SK-N-SH treated with all-trans-retinoic acid at 6 μM for 48 hours (cell line): Measurements from ENCODE around the gene NEGR1.

Source experiments
- ARNTL ChIP-seq: fragments of 450-650 bp; formaldehyde crosslinking; IDR thresholded peaks from 2 replicates; pipeline ENCODE4 v1.5.0; 2020; ENCODE audit warnings: low read depth, mild to moderate bottlenecking, moderate library complexity, borderline replicate concordance
- CREB5 ChIP-seq: fragments of 250-450 bp; sonication (Bioruptor Pico); IDR thresholded peaks from 2 replicates; pipeline ENCODE4 v1.5.1; 2020; ENCODE audit warnings: low read depth, mild to moderate bottlenecking, moderate library complexity
- GLIS3 ChIP-seq: fragments of 250-450 bp; sonication (Bioruptor Pico); IDR thresholded peaks from 2 replicates; pipeline ENCODE4 v1.5.0; 2020; ENCODE audit warnings: mild to moderate bottlenecking, moderate library complexity
- OSR1 ChIP-seq: fragments of 250-450 bp; sonication (Bioruptor Pico); IDR thresholded peaks from 2 replicates; pipeline ENCODE4 v1.8.0; 2022; ENCODE audit warnings: moderate library complexity, mild to moderate bottlenecking, inconsistent platforms
- POU6F1 ChIP-seq: fragments of 250-450 bp; sonication (Bioruptor Pico); IDR thresholded peaks from 2 replicates; pipeline ENCODE4 v1.8.0; 2021; ENCODE audit warnings: low read depth, mild to moderate bottlenecking, moderate library complexity, borderline replicate concordance
- TOX ChIP-seq: fragments of 250-450 bp; sonication (Bioruptor Pico); IDR thresholded peaks from 2 replicates; pipeline ENCODE4 v1.8.0; 2021; ENCODE audit warnings: mild to moderate bottlenecking, moderate library complexity, borderline replicate concordance
- ZFP3 ChIP-seq: fragments of 250-450 bp; sonication (Bioruptor Pico); IDR thresholded peaks from 2 replicates; pipeline ENCODE4 v1.5.0; 2020; ENCODE audit warnings: mild to moderate bottlenecking, moderate library complexity
- ZFP30 ChIP-seq: fragments of 450-650 bp; formaldehyde crosslinking; IDR thresholded peaks from 2 replicates; pipeline ENCODE4 v1.5.0; 2022; ENCODE audit warnings: mild to moderate bottlenecking, moderate library complexity
- ZNF70 ChIP-seq: fragments of 450-650 bp; formaldehyde crosslinking; IDR thresholded peaks from 2 replicates; pipeline ENCODE4 v1.5.0; 2020; ENCODE audit warnings: mild to moderate bottlenecking, moderate library complexity
- TF ChIP-seq, protein P1 (sequence below): fragments of 250-450 bp; sonication (Bioruptor Pico); IDR thresholded peaks from 2 replicates; pipeline ENCODE4 v1.5.1; 2021; ENCODE audit warnings: mild to moderate bottlenecking, moderate library complexity

- TF ChIP-seq ZFP30 = no peak
- TF ChIP-seq ARNTL (CRISPR knock-in tag) = no peak
- no peak for TF ChIP-seq CREB5 (CRISPR knock-in tag)
- no peak for TF ChIP-seq POU6F1 (CRISPR knock-in tag)
- no peak for TF ChIP-seq ZFP3 (CRISPR knock-in tag)
- TF ChIP-seq ZNF70 (CRISPR knock-in tag) = no peak
- TF ChIP-seq OSR1 = no peak
- no peak for TF ChIP-seq TOX (CRISPR knock-in tag)
- TF ChIP-seq, protein P1, sequence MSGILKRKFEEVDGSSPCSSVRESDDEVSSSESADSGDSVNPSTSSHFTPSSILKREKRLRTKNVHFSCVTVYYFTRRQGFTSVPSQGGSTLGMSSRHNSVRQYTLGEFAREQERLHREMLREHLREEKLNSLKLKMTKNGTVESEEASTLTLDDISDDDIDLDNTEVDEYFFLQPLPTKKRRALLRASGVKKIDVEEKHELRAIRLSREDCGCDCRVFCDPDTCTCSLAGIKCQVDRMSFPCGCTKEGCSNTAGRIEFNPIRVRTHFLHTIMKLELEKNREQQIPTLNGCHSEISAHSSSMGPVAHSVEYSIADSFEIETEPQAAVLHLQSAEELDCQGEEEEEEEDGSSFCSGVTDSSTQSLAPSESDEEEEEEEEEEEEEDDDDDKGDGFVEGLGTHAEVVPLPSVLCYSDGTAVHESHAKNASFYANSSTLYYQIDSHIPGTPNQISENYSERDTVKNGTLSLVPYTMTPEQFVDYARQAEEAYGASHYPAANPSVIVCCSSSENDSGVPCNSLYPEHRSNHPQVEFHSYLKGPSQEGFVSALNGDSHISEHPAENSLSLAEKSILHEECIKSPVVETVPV (CRISPR knock-in tag) = no peak
- TF ChIP-seq GLIS3 = no peak
These were observed 57.8 kb downstream of the NEGR1 start for GRCh38 chr1:72224506-72224905.
